ENCODE measurements around the gene ABCB9. TPM values are rescaled to one million over a fixed set of nuclear protein-coding genes. Genes with fewer than 3 reads are reported as not detected.

The ABCB9 gene
- total RNA-seq, 1 experiment from 2014 or later = 14.7 TPM

DNA sequence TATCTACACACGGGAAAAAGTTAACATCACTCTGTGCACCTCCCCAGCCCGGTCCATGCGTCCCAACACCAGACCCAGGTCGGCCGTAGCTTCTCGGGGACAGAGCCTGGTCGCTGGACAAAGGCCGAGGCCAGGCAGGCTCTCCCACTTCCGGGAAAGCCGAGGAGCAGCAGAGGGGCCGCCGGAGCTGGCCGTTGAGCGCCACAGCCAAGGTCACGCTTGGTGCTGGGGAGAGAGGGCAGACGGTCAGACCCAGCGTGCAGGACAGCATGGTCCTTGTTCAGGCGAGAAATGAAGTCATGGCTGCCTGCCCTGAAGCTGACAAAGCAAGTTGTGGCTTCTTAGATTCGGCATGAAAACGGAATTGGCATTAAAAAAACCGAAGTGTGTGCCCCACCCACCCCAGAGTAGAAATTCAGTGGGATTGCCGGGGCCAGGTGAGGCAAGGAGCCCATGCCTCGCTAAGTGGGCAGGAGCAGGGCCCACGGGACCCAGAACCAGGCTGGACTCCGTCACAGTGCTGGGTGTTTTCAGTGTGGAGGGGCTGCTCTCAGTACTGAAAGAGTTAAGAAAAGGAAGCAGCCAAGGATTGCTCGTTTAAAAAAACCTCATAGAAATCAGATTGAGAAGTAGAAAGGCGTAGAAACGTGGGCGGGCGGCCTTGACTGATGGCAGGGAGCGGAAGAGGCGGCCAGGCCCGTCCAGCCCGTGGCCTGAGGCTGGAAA, 18.5 kb upstream of the ABCB9 start:
- Histone ChIP-seq H3K27ac (ENCODE audit: low read depth, low read length) (no peak overlapping the region), H3K27me3 (ENCODE audit: insufficient read depth, low read length) (no peaks in the 10 kb centered on the region), H3K79me2 (ENCODE audit: insufficient read depth, low read length) (peaks cover 20% of the 10 kb centered on the region), H3K4me1 (ENCODE audit: control insufficient read depth in 1 of 2, insufficient read depth in 2 of 2, low read length in 2 of 2) (peaks cover 8 to 16% of the 10 kb centered on the region in 2 experiments), H2AFZ (ENCODE audit: low read depth, low read length, poor library complexity, severe bottlenecking) (no peak overlapping the region), H3K9ac (ENCODE audit: low read length) (no peak overlapping the region), H3K9me2 (ENCODE audit: insufficient read depth) (no peaks in the 10 kb centered on the region), H3K36me3 (ENCODE audit: control insufficient read depth in 1 of 2, insufficient read depth in 2 of 2, low read length in 2 of 2) (peaks cover 0 to 2% of the 10 kb centered on the region in 2 experiments; a peak in 2 of 4 replicates), H3K4me2 (ENCODE audit: low read length) (no peak overlapping the region), H4K20me1 (ENCODE audit: insufficient read depth) (no peaks in the 10 kb centered on the region), H3K9me3 (ENCODE audit: control insufficient read depth in 1 of 2, insufficient read depth in 1 of 2, low read depth in 1 of 2, low read length in 2 of 2) (no peaks in the 10 kb centered on the region), H3K4me3 (replicated peaks in 1 of 2; ENCODE audit: low read depth in 1 of 2, low read length in 2 of 2) (no peak overlapping the region)
- ChIA-PET RAD21 (ENCODE audit: low non-redundant PET in 1 of 2, low total read pairs in 2 of 2, uncharacterized antibody in 2 of 2, unreplicated experiment in 2 of 2) (no interaction called here), CTCF (no interaction called here), POLR2A (interaction anchor here (1.2 kb wide), 1 partner anchor 14 kb away, joined by 3 read pairs; no protein-coding TSS in a partner anchor)
- no peak for DNase-seq (ENCODE audit: low read depth, low spot score)
- intact Hi-C loops (cut with micrococcal nuclease) = no loop called here
- TF ChIP-seq RAD21 (IDR thresholded peaks at IDR 0.05; ENCODE audit: low read depth) (no peak), CEBPB (IDR thresholded peaks at IDR 0.05; ENCODE audit: low read depth) (no peak), POLR2AphosphoS5 (IDR thresholded peaks at IDR 0.05; ENCODE audit: low read depth, low read length) (peak; percentile 11; the same call in 1 of the 2 replicates), EGR1 (IDR thresholded peaks at IDR 0.05; ENCODE audit: low read depth) (no peak)
- ATAC-seq = no peak
- BruUV-seq (replicated peaks) = no TSS peak

DNA sequence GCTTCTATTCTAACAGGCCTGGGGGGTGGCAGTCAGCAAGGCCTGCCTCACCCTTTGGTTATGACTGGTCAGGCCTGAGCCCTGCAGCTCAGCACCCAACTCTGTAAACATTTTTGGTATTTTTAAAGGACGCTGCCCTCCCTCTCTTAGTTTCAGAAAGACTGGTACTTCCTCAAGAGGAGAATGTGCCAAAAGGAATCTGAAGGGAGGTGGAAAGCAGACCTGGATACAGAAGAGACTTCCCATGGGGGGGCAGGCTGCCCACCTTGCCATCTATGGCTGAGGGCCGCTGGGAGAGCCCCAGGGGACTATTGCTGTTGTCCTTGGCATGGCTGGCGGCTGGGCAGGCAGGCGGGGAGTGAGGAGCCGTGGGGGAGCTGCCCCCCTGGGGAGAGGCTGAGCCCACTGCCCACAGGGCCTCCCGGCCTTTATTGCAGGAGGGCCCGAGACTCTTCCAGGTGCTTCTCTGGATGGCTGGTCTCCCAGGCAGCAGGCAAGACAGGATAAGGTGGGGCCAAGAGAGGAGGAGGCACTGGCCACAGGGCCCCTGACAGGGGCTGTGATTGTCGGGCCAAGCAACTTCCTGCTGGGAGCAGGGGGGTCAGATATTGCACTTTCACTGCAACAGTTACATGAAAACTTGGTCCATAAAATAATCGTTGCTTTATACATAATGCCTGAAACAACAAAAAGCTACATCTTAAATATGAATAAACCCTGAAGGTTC, 17.7 kb upstream of the ABCB9 start:
- BruUV-seq (replicated peaks) = TSS peak; percentile 35
- no peak for ATAC-seq
- no peak overlapping the region for H2AFZ ChIP-seq (ENCODE audit: low read depth, low read length, poor library complexity, severe bottlenecking)
- ChIA-PET RAD21 (ENCODE audit: low non-redundant PET in 1 of 2, low total read pairs in 2 of 2, uncharacterized antibody in 2 of 2, unreplicated experiment in 2 of 2) (no interaction called here), CTCF (no interaction called here), POLR2A (interaction anchor here (1.2 kb wide), 1 partner anchor 13 kb away, joined by 3 read pairs; no protein-coding TSS in a partner anchor)
- no peaks in the 10 kb centered on the region for H4K20me1 ChIP-seq (ENCODE audit: insufficient read depth)
- no peaks in the 10 kb centered on the region for H3K27me3 ChIP-seq (ENCODE audit: insufficient read depth, low read length)
- peaks cover 0 to 2% of the 10 kb centered on the region in 2 experiments; a peak in 2 of 4 replicates for H3K36me3 ChIP-seq (ENCODE audit: control insufficient read depth in 1 of 2, insufficient read depth in 2 of 2, low read length in 2 of 2)
- no peaks in the 10 kb centered on the region for H3K9me3 ChIP-seq (ENCODE audit: control insufficient read depth in 1 of 2, insufficient read depth in 1 of 2, low read depth in 1 of 2, low read length in 2 of 2)
- peaks cover 20% of the 10 kb centered on the region for H3K79me2 ChIP-seq (ENCODE audit: insufficient read depth, low read length)
- DNase-seq (ENCODE audit: low read depth, low spot score) = no peak
- H3K4me2 ChIP-seq (ENCODE audit: low read length) = no peak overlapping the region
- no peak overlapping the region for H3K9ac ChIP-seq (ENCODE audit: low read length)
- intact Hi-C loops (cut with micrococcal nuclease) = no loop called here
- no peak overlapping the region for H3K4me3 ChIP-seq (replicated peaks in 1 of 2; ENCODE audit: low read depth in 1 of 2, low read length in 2 of 2)
- no peak overlapping the region for H3K27ac ChIP-seq (ENCODE audit: low read depth, low read length)
- H3K4me1 ChIP-seq (ENCODE audit: control insufficient read depth in 1 of 2, insufficient read depth in 2 of 2, low read length in 2 of 2) = peaks cover 14 to 23% of the 10 kb centered on the region in 2 experiments
- no peaks in the 10 kb centered on the region for H3K9me2 ChIP-seq (ENCODE audit: insufficient read depth)
- TF ChIP-seq, protein P1, sequence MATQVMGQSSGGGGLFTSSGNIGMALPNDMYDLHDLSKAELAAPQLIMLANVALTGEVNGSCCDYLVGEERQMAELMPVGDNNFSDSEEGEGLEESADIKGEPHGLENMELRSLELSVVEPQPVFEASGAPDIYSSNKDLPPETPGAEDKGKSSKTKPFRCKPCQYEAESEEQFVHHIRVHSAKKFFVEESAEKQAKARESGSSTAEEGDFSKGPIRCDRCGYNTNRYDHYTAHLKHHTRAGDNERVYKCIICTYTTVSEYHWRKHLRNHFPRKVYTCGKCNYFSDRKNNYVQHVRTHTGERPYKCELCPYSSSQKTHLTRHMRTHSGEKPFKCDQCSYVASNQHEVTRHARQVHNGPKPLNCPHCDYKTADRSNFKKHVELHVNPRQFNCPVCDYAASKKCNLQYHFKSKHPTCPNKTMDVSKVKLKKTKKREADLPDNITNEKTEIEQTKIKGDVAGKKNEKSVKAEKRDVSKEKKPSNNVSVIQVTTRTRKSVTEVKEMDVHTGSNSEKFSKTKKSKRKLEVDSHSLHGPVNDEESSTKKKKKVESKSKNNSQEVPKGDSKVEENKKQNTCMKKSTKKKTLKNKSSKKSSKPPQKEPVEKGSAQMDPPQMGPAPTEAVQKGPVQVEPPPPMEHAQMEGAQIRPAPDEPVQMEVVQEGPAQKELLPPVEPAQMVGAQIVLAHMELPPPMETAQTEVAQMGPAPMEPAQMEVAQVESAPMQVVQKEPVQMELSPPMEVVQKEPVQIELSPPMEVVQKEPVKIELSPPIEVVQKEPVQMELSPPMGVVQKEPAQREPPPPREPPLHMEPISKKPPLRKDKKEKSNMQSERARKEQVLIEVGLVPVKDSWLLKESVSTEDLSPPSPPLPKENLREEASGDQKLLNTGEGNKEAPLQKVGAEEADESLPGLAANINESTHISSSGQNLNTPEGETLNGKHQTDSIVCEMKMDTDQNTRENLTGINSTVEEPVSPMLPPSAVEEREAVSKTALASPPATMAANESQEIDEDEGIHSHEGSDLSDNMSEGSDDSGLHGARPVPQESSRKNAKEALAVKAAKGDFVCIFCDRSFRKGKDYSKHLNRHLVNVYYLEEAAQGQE (IDR thresholded peaks at IDR 0.05; ENCODE audit: low read depth) = no peak
- no peak for TF ChIP-seq YY1 (IDR thresholded peaks at IDR 0.05; ENCODE audit: extremely low read depth, insufficient replicate concordance, low read depth, low read length)
- TF ChIP-seq EZH2phosphoT487 (IDR thresholded peaks at IDR 0.05; ENCODE audit: borderline replicate concordance) = no peak
- TF ChIP-seq POLR2AphosphoS5 (IDR thresholded peaks at IDR 0.05; ENCODE audit: low read depth, low read length) = no peak
- TF ChIP-seq, protein P2, sequence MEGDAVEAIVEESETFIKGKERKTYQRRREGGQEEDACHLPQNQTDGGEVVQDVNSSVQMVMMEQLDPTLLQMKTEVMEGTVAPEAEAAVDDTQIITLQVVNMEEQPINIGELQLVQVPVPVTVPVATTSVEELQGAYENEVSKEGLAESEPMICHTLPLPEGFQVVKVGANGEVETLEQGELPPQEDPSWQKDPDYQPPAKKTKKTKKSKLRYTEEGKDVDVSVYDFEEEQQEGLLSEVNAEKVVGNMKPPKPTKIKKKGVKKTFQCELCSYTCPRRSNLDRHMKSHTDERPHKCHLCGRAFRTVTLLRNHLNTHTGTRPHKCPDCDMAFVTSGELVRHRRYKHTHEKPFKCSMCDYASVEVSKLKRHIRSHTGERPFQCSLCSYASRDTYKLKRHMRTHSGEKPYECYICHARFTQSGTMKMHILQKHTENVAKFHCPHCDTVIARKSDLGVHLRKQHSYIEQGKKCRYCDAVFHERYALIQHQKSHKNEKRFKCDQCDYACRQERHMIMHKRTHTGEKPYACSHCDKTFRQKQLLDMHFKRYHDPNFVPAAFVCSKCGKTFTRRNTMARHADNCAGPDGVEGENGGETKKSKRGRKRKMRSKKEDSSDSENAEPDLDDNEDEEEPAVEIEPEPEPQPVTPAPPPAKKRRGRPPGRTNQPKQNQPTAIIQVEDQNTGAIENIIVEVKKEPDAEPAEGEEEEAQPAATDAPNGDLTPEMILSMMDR (IDR thresholded peaks at IDR 0.05 in 2 of 3, conservative IDR thresholded peaks at IDR 0.05 in 1 of 3; ENCODE audit: borderline replicate concordance in 1 of 3, insufficient read depth in 1 of 3, low read depth in 2 of 3, low read length in 2 of 3) = no peak
- TF ChIP-seq, protein P3, sequence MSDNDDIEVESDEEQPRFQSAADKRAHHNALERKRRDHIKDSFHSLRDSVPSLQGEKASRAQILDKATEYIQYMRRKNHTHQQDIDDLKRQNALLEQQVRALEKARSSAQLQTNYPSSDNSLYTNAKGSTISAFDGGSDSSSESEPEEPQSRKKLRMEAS (IDR thresholded peaks at IDR 0.05) = no peak
- no peak for TF ChIP-seq TCF7L2 (IDR thresholded peaks at IDR 0.05; ENCODE audit: borderline replicate concordance, extremely low read depth, insufficient read depth, insufficient read length)
- TF ChIP-seq SP1 (IDR thresholded peaks at IDR 0.05; ENCODE audit: low read depth) = no peak

All from HCT116 (cell line).